WTC11 (cell line): Measurements from ENCODE around the gene ATP5F1D. TPM values are rescaled to one million over a fixed set of nuclear protein-coding genes. Genes with fewer than 3 reads are reported as not detected.

Experiments
- ATAC-seq: fragments of 200-7000 bp; cut with Tn5 transposase; 2 replicates; pipeline ENCODE4 v1.10.0; 2021; ENCODE audit warnings: mild to moderate bottlenecking, moderate library complexity
- CTCF ChIA-PET: fragments of 300-600 bp; sonication (Branson Sonifier 250); formaldehyde crosslinking; loops from one replicate; lab custom pipeline; 2021; ENCODE audit warnings: antibody characterized with exemption; lab: Charles Lee
- POLR2A ChIA-PET: fragments of 350-600 bp; sonication (Branson Sonifier 250); formaldehyde crosslinking; loops from one replicate; lab custom pipeline; 2021; ENCODE audit warnings: antibody characterized with exemption; lab: Charles Lee
- DNase-seq: peaks from one replicate; pipeline ENCODE4 v3.0.0; 2021; ENCODE audit warnings: low spot score
- H3K27ac Mint-ChIP-seq: 2 replicates; pipeline ENCODE4 v1.8.0; 2021; ENCODE audit warnings: mixed read lengths
- H3K27me3 Mint-ChIP-seq: 2 replicates; pipeline ENCODE4 v1.8.0; 2021; ENCODE audit warnings: low read depth, mild to moderate bottlenecking, moderate library complexity, mixed read lengths
- H3K36me3 Mint-ChIP-seq: 2 replicates; pipeline ENCODE4 v1.8.0; 2021; ENCODE audit warnings: mixed read lengths
- H3K4me1 Mint-ChIP-seq: 2 replicates; pipeline ENCODE4 v1.8.0; 2022; ENCODE audit warnings: mixed read lengths
- H3K4me3 Mint-ChIP-seq: 2 replicates; pipeline ENCODE4 v1.8.0; 2021; ENCODE audit warnings: mild to moderate bottlenecking, moderate library complexity, mixed read lengths
- H3K9me3 Mint-ChIP-seq: 2 replicates; pipeline ENCODE4 v1.8.0; 2021; ENCODE audit warnings: mixed read lengths
- ATF1 ChIP-seq: sonication (generic); formaldehyde crosslinking; IDR thresholded peaks from 2 replicates; pipeline ENCODE4 v1.8.1; 2023; ENCODE audit warnings: mild to moderate bottlenecking, moderate library complexity, missing genetic modification reagents
- CREM ChIP-seq: sonication (generic); formaldehyde crosslinking; IDR thresholded peaks from 2 replicates; pipeline ENCODE4 v1.8.1; 2022; ENCODE audit warnings: mild to moderate bottlenecking, missing genetic modification reagents, moderate library complexity
- ELF4 ChIP-seq: sonication (generic); formaldehyde crosslinking; IDR thresholded peaks from 2 replicates; pipeline ENCODE4 v1.8.1; 2022; ENCODE audit warnings: low read depth, mild to moderate bottlenecking, moderate library complexity, missing genetic modification reagents
- EMX1 ChIP-seq: fragments of 250-450 bp; sonication (Bioruptor Pico); IDR thresholded peaks from 2 replicates; pipeline ENCODE4 v1.8.0; 2021; ENCODE audit warnings: mild to moderate bottlenecking
- ETV6 ChIP-seq: sonication (generic); formaldehyde crosslinking; IDR thresholded peaks from 2 replicates; pipeline ENCODE4 v1.8.1; 2022; ENCODE audit warnings: mild to moderate bottlenecking, missing genetic modification reagents
- HMGA2 ChIP-seq: fragments of 250-450 bp; sonication (Bioruptor Pico); IDR thresholded peaks from 2 replicates; pipeline ENCODE4 v1.4.0; 2021; ENCODE audit warnings: mild to moderate bottlenecking, moderate library complexity
- KAT7 ChIP-seq: sonication (generic); formaldehyde crosslinking; IDR thresholded peaks from 2 replicates; pipeline ENCODE4 v1.8.1; 2023; ENCODE audit warnings: missing genetic modification reagents, mild to moderate bottlenecking, borderline replicate concordance
- MYBL2 ChIP-seq: sonication (generic); formaldehyde crosslinking; IDR thresholded peaks from 2 replicates; pipeline ENCODE4 v1.8.1; 2023; ENCODE audit warnings: mild to moderate bottlenecking, moderate library complexity, missing genetic modification reagents
- TCF7 ChIP-seq: sonication (generic); formaldehyde crosslinking; IDR thresholded peaks from 2 replicates; pipeline ENCODE4 v1.8.0; 2022; ENCODE audit warnings: mild to moderate bottlenecking, low read depth, missing genetic modification reagents, moderate library complexity
- TP53 ChIP-seq: sonication (generic); formaldehyde crosslinking; IDR thresholded peaks from 2 replicates; pipeline ENCODE4 v1.8.1; 2023; ENCODE audit warnings: mild to moderate bottlenecking, missing genetic modification reagents
- ZNF121 ChIP-seq: sonication (generic); formaldehyde crosslinking; IDR thresholded peaks from 2 replicates; pipeline ENCODE4 v1.8.0; 2023; ENCODE audit warnings: missing genetic modification reagents
- ZNF263 ChIP-seq: sonication (generic); formaldehyde crosslinking; IDR thresholded peaks from 2 replicates; pipeline ENCODE4 v1.8.1; 2022; ENCODE audit warnings: low read depth, mild to moderate bottlenecking, moderate library complexity, missing genetic modification reagents
- ZNF423 ChIP-seq: fragments of 250-450 bp; sonication (Bioruptor Pico); IDR thresholded peaks from 2 replicates; pipeline ENCODE4 v2.1.2; 2022; ENCODE audit warnings: mild to moderate bottlenecking, moderate library complexity
- total RNA-seq: library from RNA; stranded (reverse); gene quantifications from 3 replicates; pipeline ENCODE4 v1.2.3, GENCODE V29; 2021
- TF ChIP-seq, protein P1 (sequence below): fragments of 250-450 bp; sonication (Bioruptor Pico); conservative IDR thresholded peaks from 2 replicates; pipeline ENCODE4 v1.9.0; 2021; ENCODE audit warnings: mild to moderate bottlenecking
- TF ChIP-seq, protein P2 (sequence below): sonication (generic); formaldehyde crosslinking; IDR thresholded peaks from 2 replicates; pipeline ENCODE4 v1.8.1; 2022; ENCODE audit warnings: mild to moderate bottlenecking, moderate library complexity, missing genetic modification reagents
- TF ChIP-seq, protein P3 (sequence below): sonication (generic); formaldehyde crosslinking; IDR thresholded peaks from 2 replicates; pipeline ENCODE4 v1.8.0; 2022; ENCODE audit warnings: mild to moderate bottlenecking, missing genetic modification reagents
- TF ChIP-seq, protein P4 (sequence below): sonication (generic); formaldehyde crosslinking; IDR thresholded peaks from 2 replicates; pipeline ENCODE4 v1.8.0; 2023; ENCODE audit warnings: missing genetic modification reagents
- TF ChIP-seq, protein P5 (sequence below): sonication (generic); formaldehyde crosslinking; IDR thresholded peaks from 2 replicates; pipeline ENCODE4 v1.8.1; 2022; ENCODE audit warnings: low read depth, mild to moderate bottlenecking, moderate library complexity, missing genetic modification reagents, borderline replicate concordance
- TF ChIP-seq, protein P6 (sequence below): fragments of 250-450 bp; sonication (Bioruptor Pico); IDR thresholded peaks from 2 replicates; pipeline ENCODE4 v1.9.0; 2021; ENCODE audit warnings: moderate library complexity, mild to moderate bottlenecking, inconsistent platforms, borderline replicate concordance
- TF ChIP-seq, protein P7 (sequence below): sonication (generic); formaldehyde crosslinking; IDR thresholded peaks from 2 replicates; pipeline ENCODE4 v1.8.1; 2023; ENCODE audit warnings: mild to moderate bottlenecking, missing genetic modification reagents

The ATP5F1D gene
- total RNA-seq, 1 experiment from 2014 or later, result 277 TPM

DNA sequence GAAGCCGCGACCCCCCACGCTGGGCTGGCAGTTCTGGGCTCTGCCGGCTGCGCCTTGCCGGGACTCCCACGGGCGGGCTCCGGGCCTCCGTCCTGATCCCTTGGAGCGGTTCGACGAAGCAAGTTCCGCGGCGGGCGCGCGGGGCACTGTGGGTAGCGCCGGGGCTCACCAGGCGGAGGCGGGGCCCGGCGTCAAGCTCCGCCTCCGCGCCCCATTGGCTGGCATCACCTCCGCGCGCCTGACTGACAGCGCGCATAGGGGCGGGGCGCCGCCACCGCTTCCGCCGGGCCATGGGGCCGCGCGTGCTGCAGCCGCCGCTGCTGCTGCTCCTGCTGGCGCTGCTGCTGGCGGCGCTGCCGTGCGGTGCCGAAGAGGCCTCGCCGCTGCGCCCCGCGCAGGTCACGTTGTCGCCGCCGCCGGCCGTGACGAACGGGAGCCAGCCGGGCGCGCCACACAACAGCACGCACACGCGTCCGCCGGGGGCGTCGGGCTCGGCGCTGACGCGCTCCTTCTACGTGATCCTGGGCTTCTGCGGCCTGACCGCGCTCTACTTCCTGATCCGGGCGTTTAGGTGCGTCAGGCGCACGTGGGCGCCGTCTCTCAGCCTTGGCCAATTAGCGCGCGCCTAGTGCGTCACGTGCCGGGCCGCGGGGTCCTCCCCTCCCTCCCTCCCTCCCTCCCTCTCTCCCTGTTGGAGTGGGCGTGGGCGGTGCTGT lies 33.9 kb downstream of the ATP5F1D start, which contains the start of gene FAM174C (continued):
- TF ChIP-seq ATF1 (peak; percentile 69; the same call in 1 of the 2 replicates), EMX1 (CRISPR knock-in tag) (peak; percentile 82; the same call in 1 of the 2 replicates), CREM (CRISPR knock-in tag) (peak; percentile 76; the same call in 1 of the 2 replicates), ZNF263 (no peak), ZNF121 (CRISPR knock-in tag) (no peak), ZNF423 (CRISPR knock-in tag) (no peak), TP53 (peak; percentile 86), HMGA2 (CRISPR knock-in tag) (no peak), KAT7 (CRISPR knock-in tag) (peak; percentile 99)
- TF ChIP-seq, protein P1, sequence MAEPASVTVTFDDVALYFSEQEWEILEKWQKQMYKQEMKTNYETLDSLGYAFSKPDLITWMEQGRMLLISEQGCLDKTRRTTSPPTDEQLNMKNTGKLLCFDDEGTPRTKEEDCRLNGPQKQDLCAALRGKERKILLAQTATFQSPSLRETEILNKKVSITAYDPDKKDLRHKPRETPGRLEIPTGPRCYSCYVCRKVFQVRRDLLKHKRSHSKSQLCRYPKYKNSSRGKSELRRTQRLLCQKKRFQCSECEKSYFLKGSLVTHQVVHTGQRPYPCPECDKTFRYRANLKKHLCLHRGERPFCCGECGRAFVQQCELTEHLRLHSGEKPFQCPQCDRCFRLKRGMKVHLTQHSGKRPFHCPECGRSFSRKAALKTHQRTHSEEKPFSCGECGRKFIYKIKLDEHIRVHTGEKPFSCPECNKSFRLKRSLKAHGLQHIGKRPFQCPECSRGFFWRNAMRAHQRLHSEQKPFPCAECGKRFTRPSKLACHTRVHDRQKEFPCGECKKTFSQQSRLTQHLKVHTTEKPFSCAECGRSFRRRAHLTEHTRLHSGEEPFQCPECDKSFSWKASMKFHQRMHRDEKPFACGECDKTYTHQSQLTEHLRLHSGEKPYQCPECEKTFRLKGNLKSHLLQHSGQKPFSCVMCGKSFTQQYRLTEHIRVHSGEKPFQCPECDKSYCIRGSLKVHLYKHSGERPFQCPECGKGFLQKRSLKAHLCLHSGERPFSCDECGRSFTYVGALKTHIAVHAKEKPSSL (CRISPR knock-in tag), result no peak; the same call in 1 of the 2 replicates
- TF ChIP-seq, protein P2, sequence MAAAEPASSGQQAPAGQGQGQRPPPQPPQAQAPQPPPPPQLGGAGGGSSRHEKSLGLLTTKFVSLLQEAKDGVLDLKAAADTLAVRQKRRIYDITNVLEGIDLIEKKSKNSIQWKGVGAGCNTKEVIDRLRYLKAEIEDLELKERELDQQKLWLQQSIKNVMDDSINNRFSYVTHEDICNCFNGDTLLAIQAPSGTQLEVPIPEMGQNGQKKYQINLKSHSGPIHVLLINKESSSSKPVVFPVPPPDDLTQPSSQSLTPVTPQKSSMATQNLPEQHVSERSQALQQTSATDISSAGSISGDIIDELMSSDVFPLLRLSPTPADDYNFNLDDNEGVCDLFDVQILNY (CRISPR knock-in tag), result peak; percentile 88; the same call in 1 of the 2 replicates

DNA sequence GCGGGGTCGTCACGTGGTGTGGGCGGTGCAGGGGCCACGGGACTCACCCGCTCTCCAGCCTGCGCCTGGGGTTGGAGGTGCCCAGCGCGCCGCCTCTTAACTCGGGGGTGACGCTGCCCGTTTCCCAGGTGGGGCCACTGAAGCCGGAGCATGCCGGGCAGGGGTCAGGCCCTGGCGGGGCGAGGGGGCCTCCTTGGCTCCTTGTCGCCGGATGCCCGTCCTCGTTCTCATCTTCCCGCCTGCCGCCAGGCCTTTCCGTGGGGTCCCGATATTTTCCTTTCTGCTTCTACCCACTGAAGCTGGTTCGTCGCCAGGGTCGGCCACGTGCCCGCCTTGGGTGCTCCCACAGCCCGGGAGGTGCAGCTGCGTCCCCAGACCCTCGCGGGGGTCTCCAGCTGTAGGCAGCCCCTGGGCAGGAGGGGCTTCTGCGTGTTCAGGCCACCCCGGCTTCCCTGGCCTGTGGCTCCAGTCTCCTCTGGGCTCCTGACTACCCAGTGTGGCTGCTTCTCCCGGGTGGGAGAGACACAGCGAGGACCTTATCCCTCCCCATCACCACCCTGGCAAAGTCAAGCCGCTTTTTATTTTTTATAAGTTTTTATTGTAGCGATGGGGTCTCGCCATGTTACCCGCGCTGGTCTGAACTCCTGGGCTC lies 34.6 kb downstream of the ATP5F1D start:
- H3K4me1 Mint-ChIP-seq, result peaks cover 27% of the 10 kb centered on the region
- H3K4me3 Mint-ChIP-seq, result peak overlapping the region; percentile 71
- no peak overlapping the region for H3K27ac Mint-ChIP-seq
- no peaks in the 10 kb centered on the region for H3K27me3 Mint-ChIP-seq
- ATAC-seq (no peak), DNase-seq (no peak)
- TF ChIP-seq ETV6 (CRISPR knock-in tag) (0 out of 2 replicates have a peak, but pooled peaks have one; percentile 44), ZNF121 (CRISPR knock-in tag) (no peak), TCF7 (CRISPR knock-in tag) (0 out of 2 replicates have a peak, but pooled peaks have one; percentile 60), MYBL2 (CRISPR knock-in tag) (0 out of 2 replicates have a peak, but pooled peaks have one; percentile 51), ELF4 (CRISPR knock-in tag) (no peak)
- TF ChIP-seq, protein P3, sequence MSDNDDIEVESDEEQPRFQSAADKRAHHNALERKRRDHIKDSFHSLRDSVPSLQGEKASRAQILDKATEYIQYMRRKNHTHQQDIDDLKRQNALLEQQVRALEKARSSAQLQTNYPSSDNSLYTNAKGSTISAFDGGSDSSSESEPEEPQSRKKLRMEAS (CRISPR knock-in tag), result 0 out of 2 replicates have a peak, but pooled peaks have one; percentile 17
- TF ChIP-seq, protein P4, sequence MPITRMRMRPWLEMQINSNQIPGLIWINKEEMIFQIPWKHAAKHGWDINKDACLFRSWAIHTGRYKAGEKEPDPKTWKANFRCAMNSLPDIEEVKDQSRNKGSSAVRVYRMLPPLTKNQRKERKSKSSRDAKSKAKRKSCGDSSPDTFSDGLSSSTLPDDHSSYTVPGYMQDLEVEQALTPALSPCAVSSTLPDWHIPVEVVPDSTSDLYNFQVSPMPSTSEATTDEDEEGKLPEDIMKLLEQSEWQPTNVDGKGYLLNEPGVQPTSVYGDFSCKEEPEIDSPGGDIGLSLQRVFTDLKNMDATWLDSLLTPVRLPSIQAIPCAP (CRISPR knock-in tag), result peak; percentile 36; the same call in 1 of the 2 replicates
- TF ChIP-seq, protein P5, sequence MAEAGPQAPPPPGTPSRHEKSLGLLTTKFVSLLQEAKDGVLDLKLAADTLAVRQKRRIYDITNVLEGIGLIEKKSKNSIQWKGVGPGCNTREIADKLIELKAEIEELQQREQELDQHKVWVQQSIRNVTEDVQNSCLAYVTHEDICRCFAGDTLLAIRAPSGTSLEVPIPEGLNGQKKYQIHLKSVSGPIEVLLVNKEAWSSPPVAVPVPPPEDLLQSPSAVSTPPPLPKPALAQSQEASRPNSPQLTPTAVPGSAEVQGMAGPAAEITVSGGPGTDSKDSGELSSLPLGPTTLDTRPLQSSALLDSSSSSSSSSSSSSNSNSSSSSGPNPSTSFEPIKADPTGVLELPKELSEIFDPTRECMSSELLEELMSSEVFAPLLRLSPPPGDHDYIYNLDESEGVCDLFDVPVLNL (CRISPR knock-in tag), result peak; percentile 15; the same call in 1 of the 2 replicates
- TF ChIP-seq, protein P6, sequence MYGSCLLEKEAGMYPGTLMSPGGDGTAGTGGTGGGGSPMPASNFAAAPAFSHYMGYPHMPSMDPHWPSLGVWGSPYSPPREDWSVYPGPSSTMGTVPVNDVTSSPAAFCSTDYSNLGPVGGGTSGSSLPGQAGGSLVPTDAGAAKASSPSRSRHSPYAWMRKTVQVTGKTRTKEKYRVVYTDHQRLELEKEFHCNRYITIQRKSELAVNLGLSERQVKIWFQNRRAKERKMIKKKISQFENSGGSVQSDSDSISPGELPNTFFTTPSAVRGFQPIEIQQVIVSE (CRISPR knock-in tag), result no peak
- TF ChIP-seq, protein P7, sequence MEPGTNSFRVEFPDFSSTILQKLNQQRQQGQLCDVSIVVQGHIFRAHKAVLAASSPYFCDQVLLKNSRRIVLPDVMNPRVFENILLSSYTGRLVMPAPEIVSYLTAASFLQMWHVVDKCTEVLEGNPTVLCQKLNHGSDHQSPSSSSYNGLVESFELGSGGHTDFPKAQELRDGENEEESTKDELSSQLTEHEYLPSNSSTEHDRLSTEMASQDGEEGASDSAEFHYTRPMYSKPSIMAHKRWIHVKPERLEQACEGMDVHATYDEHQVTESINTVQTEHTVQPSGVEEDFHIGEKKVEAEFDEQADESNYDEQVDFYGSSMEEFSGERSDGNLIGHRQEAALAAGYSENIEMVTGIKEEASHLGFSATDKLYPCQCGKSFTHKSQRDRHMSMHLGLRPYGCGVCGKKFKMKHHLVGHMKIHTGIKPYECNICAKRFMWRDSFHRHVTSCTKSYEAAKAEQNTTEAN (CRISPR knock-in tag), result 0 out of 2 replicates have a peak, but pooled peaks have one; percentile 43
- CTCF ChIA-PET, result interaction anchor here (0.6 to 1.5 kb wide), 2 partner anchors 31 to 1021 kb away, joined by 3 to 18 read pairs; no protein-coding TSS in a partner anchor
- POLR2A ChIA-PET, result no interaction called here
- H3K36me3 Mint-ChIP-seq, result peaks cover 33% of the 10 kb centered on the region
- H3K9me3 Mint-ChIP-seq, result no peaks in the 10 kb centered on the region
